DND-41 (cell line): ENCODE data around the gene SLC6A12.

Experiments used
- ATAC-seq: fragments of 200-7000 bp; cut with Tn5 transposase; 3 replicates; pipeline ENCODE4 v1.9.1; 2021; ENCODE audit warnings: low read depth; ENCODE audit not compliant: insufficient read depth
- DNase-seq: peaks from one replicate; pipeline ENCODE4 v3.0.0-alpha.2; 2020
- H2AFZ ChIP-seq: 2 replicates; pipeline ENCODE4 v1.6.0; 2012; ENCODE audit warnings: low read depth, low read length
- H3K27ac ChIP-seq: 2 replicates; pipeline ENCODE4 v1.5.1; 2012; ENCODE audit warnings: low read length, inconsistent platforms
- H3K27me3 ChIP-seq: fragments of 200-600 bp; sonication (generic); 2 replicates; pipeline ENCODE4 v1.6.0; 2012; ENCODE audit warnings: low read length, mild to moderate bottlenecking, inconsistent platforms; ENCODE audit not compliant: insufficient read depth, poor library complexity
- H3K36me3 ChIP-seq: 2 replicates; pipeline ENCODE4 v1.5.1; 2012; ENCODE audit warnings: low read length, inconsistent platforms; ENCODE audit not compliant: insufficient read depth
- H3K4me1 ChIP-seq: 2 replicates; pipeline ENCODE4 v1.5.1; 2012; ENCODE audit warnings: mild to moderate bottlenecking, low read length; ENCODE audit not compliant: insufficient read depth
- H3K4me2 ChIP-seq: 2 replicates; pipeline ENCODE4 v1.6.0; 2012; ENCODE audit warnings: mild to moderate bottlenecking, moderate library complexity, low read length, inconsistent platforms; ENCODE audit not compliant: insufficient read depth
- H3K4me3 ChIP-seq, 2 experiments: fragments of 200-600 bp in 1 of 2; shearing (Covaris generic) in 1 of 2; 2 replicates each; pipeline ENCODE4 v1.5.1; 2012 to 2016; ENCODE audit warnings: inconsistent platforms in 2 of 2, low read length in 2 of 2, mild to moderate bottlenecking in 2 of 2, low read depth in 1 of 2, moderate library complexity in 1 of 2
- H3K79me2 ChIP-seq: 2 replicates; pipeline ENCODE4 v1.6.0; 2012; ENCODE audit warnings: low read length, inconsistent platforms; ENCODE audit not compliant: insufficient read depth
- H3K9ac ChIP-seq: 2 replicates; pipeline ENCODE4 v1.6.0; 2012; ENCODE audit warnings: low read depth, mild to moderate bottlenecking, inconsistent platforms, low read length, moderate library complexity
- H3K9me3 ChIP-seq: 2 replicates; pipeline ENCODE4 v1.5.1; 2012; ENCODE audit warnings: low read length, moderate library complexity, mild to moderate bottlenecking, inconsistent platforms; ENCODE audit not compliant: insufficient read depth, severe bottlenecking
- H4K20me1 ChIP-seq: 2 replicates; pipeline ENCODE4 v1.6.0; 2012; ENCODE audit warnings: low read length; ENCODE audit not compliant: insufficient read depth
- EZH2 ChIP-seq: IDR thresholded peaks from 3 replicates; pipeline ENCODE4 v1.6.1; 2012; ENCODE audit warnings: borderline replicate concordance, low read depth, mild to moderate bottlenecking, moderate library complexity, low read length, inconsistent platforms; ENCODE audit not compliant: severe bottlenecking
- TF ChIP-seq, protein P1 (sequence below): IDR thresholded peaks from 2 replicates; pipeline ENCODE4 v1.5.1; 2012; ENCODE audit warnings: borderline replicate concordance, low read length, moderate library complexity, mild to moderate bottlenecking; ENCODE audit not compliant: poor library complexity, severe bottlenecking; ENCODE audit errors: extremely low read depth

The SLC6A12 gene

DNA sequence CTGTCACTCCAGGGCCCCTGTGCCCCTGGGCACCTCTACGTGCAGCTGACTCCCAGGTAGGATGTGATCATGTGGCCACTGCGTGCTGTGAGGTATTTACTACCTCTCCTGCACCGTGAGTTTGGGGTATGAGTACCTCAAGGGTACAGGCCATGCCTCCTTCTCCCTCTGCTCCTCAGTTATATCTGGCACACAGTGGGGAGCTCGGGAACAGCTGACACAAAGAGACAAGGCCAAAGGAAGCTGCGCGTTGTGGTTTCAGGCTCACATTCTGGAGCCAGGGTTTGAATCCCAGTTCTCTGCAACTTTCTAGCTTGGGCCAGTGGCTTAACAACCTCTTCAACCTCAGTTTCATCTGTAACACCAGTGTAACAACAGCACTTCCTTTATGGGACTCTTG lies 7.8 kb upstream of the SLC6A12 start:
- Histone ChIP-seq H3K4me2 (no peak overlapping the region), H4K20me1 (no peaks in the 10 kb centered on the region), H3K4me3 (no peak overlapping the region), H2AFZ (no peak overlapping the region), H3K36me3 (no peaks in the 10 kb centered on the region), H3K79me2 (no peaks in the 10 kb centered on the region), H3K27ac (no peak overlapping the region), H3K9me3 (no peaks in the 10 kb centered on the region), H3K4me1 (no peaks in the 10 kb centered on the region), H3K27me3 (peaks cover 5% of the 10 kb centered on the region), H3K9ac (no peak overlapping the region)
- ATAC-seq: no peak
- no peak for DNase-seq
- no peak for TF ChIP-seq EZH2
- TF ChIP-seq, protein P1, sequence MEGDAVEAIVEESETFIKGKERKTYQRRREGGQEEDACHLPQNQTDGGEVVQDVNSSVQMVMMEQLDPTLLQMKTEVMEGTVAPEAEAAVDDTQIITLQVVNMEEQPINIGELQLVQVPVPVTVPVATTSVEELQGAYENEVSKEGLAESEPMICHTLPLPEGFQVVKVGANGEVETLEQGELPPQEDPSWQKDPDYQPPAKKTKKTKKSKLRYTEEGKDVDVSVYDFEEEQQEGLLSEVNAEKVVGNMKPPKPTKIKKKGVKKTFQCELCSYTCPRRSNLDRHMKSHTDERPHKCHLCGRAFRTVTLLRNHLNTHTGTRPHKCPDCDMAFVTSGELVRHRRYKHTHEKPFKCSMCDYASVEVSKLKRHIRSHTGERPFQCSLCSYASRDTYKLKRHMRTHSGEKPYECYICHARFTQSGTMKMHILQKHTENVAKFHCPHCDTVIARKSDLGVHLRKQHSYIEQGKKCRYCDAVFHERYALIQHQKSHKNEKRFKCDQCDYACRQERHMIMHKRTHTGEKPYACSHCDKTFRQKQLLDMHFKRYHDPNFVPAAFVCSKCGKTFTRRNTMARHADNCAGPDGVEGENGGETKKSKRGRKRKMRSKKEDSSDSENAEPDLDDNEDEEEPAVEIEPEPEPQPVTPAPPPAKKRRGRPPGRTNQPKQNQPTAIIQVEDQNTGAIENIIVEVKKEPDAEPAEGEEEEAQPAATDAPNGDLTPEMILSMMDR: no peak

DNA sequence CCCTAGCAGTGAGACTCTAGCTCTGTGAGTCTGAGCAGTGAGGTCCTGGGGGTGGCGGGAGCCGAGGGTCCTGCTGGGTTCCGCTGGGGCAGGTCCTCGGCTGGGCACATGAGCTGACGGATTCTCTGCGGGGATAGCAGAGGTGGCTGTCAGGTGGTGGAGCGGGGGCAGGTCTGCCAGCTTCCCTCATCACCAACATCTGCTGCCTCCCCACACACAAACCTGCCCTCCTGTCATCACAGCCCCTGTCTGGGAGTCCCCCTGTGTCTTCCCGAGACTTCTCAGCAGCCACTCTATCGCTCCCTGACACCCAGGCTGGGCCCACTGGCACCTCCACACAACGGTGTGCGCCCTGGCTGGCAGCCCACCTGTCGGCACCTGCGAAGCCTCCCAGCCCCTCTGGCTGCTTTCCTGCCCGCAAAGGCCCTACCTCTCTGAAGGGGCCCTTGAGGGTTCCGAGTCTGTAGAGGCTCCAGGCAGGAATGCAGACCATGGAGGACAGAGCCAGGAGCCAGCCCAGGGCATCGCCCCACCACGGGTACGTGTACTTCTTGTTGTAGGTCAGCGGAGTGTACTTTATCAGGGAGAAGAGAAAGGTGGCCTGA lies 7.1 kb upstream of the SLC6A12 start:
- H3K4me2 ChIP-seq: no peak overlapping the region
- no peaks in the 10 kb centered on the region for H3K4me1 ChIP-seq
- H3K9ac ChIP-seq: no peak overlapping the region
- H3K9me3 ChIP-seq: no peaks in the 10 kb centered on the region
- no peak for TF ChIP-seq EZH2
- TF ChIP-seq, protein P1: no peak
- no peaks in the 10 kb centered on the region for H4K20me1 ChIP-seq
- no peak overlapping the region for H2AFZ ChIP-seq
- DNase-seq (no peak), ATAC-seq (no peak)
- H3K4me3 ChIP-seq: no peak overlapping the region
- H3K27me3 ChIP-seq: peaks cover 4% of the 10 kb centered on the region
- no peaks in the 10 kb centered on the region for H3K79me2 ChIP-seq
- H3K27ac ChIP-seq: no peak overlapping the region
- H3K36me3 ChIP-seq: no peaks in the 10 kb centered on the region

DNA sequence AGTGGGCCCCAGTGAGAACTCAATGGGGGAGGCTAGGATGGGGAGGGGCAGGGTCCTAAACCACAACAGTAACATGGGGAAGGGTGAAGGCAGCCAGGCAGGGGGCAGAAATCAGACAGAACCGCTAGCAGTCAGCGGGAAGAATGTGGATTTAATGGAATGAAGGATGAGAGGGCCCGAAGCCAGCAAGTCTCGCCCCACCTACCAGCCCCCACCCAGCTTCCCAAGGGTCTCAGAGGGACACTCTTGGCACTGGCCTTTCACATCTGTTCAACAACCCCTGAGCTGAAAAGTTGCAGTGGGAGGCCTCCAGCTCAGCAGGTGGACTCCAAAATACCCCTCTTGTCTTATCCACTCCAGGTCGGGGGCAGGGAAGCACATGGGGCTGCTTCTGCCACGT lies 6.5 kb upstream of the SLC6A12 start:
- Histone ChIP-seq H3K27ac (no peak overlapping the region), H2AFZ (no peak overlapping the region), H3K4me3 (no peak overlapping the region), H4K20me1 (no peaks in the 10 kb centered on the region), H3K27me3 (peaks cover 7% of the 10 kb centered on the region), H3K36me3 (no peaks in the 10 kb centered on the region), H3K9me3 (no peaks in the 10 kb centered on the region), H3K9ac (no peak overlapping the region), H3K4me1 (no peaks in the 10 kb centered on the region), H3K79me2 (no peaks in the 10 kb centered on the region), H3K4me2 (no peak overlapping the region)
- ATAC-seq (no peak), DNase-seq (no peak)
- TF ChIP-seq, protein P1: no peak
- TF ChIP-seq EZH2: no peak

DNA sequence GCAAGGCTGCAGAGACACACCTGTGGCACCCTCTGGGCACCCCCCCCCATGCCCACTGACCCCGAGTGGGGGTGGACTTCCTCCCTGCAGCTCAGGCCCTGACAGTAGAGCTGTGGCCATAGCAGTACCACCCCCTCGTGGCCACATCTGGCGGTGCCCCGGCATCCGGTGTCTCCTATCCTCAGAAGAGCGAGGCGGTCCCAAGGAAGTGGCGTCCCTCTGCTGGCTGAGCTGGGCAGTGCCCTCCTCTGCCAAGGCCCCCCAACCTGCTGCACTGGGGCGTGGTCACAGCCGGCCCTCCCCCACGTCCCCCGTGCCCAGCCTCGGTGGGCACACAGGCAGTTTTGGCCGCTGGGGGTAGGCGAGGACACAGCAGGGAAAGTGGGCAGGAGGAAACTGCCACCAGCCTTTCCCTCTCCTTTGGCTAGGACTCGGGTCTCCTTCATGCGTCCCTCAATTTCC lies 6.0 kb upstream of the SLC6A12 start:
- H3K4me3 ChIP-seq: no peak overlapping the region

More for the DNA sequence above, 6.0 kb upstream of the SLC6A12 start:
- Histone ChIP-seq H3K4me2 (no peak overlapping the region), H3K9ac (no peak overlapping the region), H3K36me3 (no peaks in the 10 kb centered on the region), H3K4me1 (no peaks in the 10 kb centered on the region), H3K27ac (no peak overlapping the region), H4K20me1 (0 out of 2 replicates have a peak, but pooled peaks cover under 1% of the 10 kb centered on the region), H3K9me3 (no peaks in the 10 kb centered on the region), H2AFZ (no peak overlapping the region), H3K27me3 (peaks cover 10% of the 10 kb centered on the region), H3K79me2 (no peaks in the 10 kb centered on the region)
- ATAC-seq (peak; percentile 96), DNase-seq (peak; percentile 75)
- TF ChIP-seq, protein P1: peak; percentile 86
- no peak for TF ChIP-seq EZH2
